Trophoblast cell (in vitro differentiated cells and primary cell): ENCODE data around the gene CCDC27. TPM values are rescaled to one million over a fixed set of nuclear protein-coding genes. Genes with fewer than 3 reads are reported as not detected.
A peak's percentile ranks its signal among the peaks of the same experiment; 100 is the strongest.

ENCODE experiments used
- DNase-seq, 2 donors: peaks; one replicate each; pipeline ENCODE4 v3.0.0-alpha.2; 2016
- H2AFZ ChIP-seq: 2 replicates; pipeline ENCODE4 v1.6.1; 2013; ENCODE audit warnings: low read length, moderate library complexity, mild to moderate bottlenecking; ENCODE audit not compliant: insufficient read depth, poor library complexity
- H2AK5ac ChIP-seq: 2 replicates; pipeline ENCODE4 v1.6.1; 2013; ENCODE audit warnings: mild to moderate bottlenecking, low read length
- H2BK120ac ChIP-seq: 2 replicates; pipeline ENCODE4 v1.6.1; 2013; ENCODE audit warnings: low read length, mild to moderate bottlenecking, moderate library complexity; ENCODE audit not compliant: insufficient read depth, poor library complexity
- H2BK12ac ChIP-seq: 2 replicates; pipeline ENCODE4 v1.6.1; 2013; ENCODE audit warnings: mild to moderate bottlenecking, low read length, moderate library complexity
- H2BK5ac ChIP-seq: 2 replicates; pipeline ENCODE4 v1.6.1; 2013; ENCODE audit warnings: low read length, low read depth, moderate library complexity, mild to moderate bottlenecking; ENCODE audit not compliant: poor library complexity
- H3K14ac ChIP-seq: 2 replicates; pipeline ENCODE4 v1.6.1; 2013; ENCODE audit warnings: mild to moderate bottlenecking, low read length
- H3K18ac ChIP-seq: 2 replicates; pipeline ENCODE4 v1.6.1; 2013; ENCODE audit warnings: mild to moderate bottlenecking, low read length
- H3K23ac ChIP-seq: 2 replicates; pipeline ENCODE4 v1.6.1; 2013; ENCODE audit warnings: low read length
- H3K27ac ChIP-seq: 2 replicates; pipeline ENCODE4 v1.5.1; 2013; ENCODE audit warnings: low read depth, mild to moderate bottlenecking, inconsistent platforms, low read length, moderate library complexity
- H3K27me3 ChIP-seq: 2 replicates; pipeline ENCODE4 v1.6.1; 2013; ENCODE audit warnings: inconsistent platforms, mild to moderate bottlenecking, low read length, moderate library complexity; ENCODE audit not compliant: insufficient read depth
- H3K36me3 ChIP-seq, 2 experiments: 1 replicate in 1 of 2; 2 replicates in 1 of 2; pipeline ENCODE4 v1.6.1; 2013; ENCODE audit warnings: low read length in 2 of 2, mild to moderate bottlenecking in 2 of 2, moderate library complexity in 1 of 2; ENCODE audit not compliant: insufficient read depth in 2 of 2, control insufficient read depth in 1 of 2
- H3K4ac ChIP-seq: 2 replicates; pipeline ENCODE4 v1.6.1; 2013; ENCODE audit warnings: low read depth, mild to moderate bottlenecking, low read length, moderate library complexity
- H3K4me1 ChIP-seq, 2 experiments: 1 replicate in 1 of 2; 2 replicates in 1 of 2; pipeline ENCODE4 v1.6.1; 2013; ENCODE audit warnings: low read length in 2 of 2, mild to moderate bottlenecking in 2 of 2, moderate library complexity in 1 of 2; ENCODE audit not compliant: insufficient read depth in 2 of 2, control insufficient read depth in 1 of 2
- H3K4me2 ChIP-seq: 2 replicates; pipeline ENCODE4 v1.6.1; 2013; ENCODE audit warnings: inconsistent platforms, mild to moderate bottlenecking, low read length, moderate library complexity
- H3K4me3 ChIP-seq: 2 replicates; pipeline ENCODE4 v1.5.1; 2013; ENCODE audit warnings: mild to moderate bottlenecking, low read depth, low read length, inconsistent platforms
- H3K79me1 ChIP-seq: one replicate; pipeline ENCODE4 v1.6.1; 2013; ENCODE audit warnings: low read length
- H3K79me2 ChIP-seq: 2 replicates; pipeline ENCODE4 v1.6.1; 2013; ENCODE audit warnings: low read length, mild to moderate bottlenecking; ENCODE audit not compliant: control insufficient read depth, insufficient read depth, poor library complexity
- H3K9ac ChIP-seq: 2 replicates; pipeline ENCODE4 v1.6.1; 2013; ENCODE audit warnings: mild to moderate bottlenecking, low read length
- H3K9me3 ChIP-seq: 2 replicates; pipeline ENCODE4 v1.6.1; 2013; ENCODE audit warnings: low read depth, mild to moderate bottlenecking, control low read depth, inconsistent platforms, low read length; ENCODE audit not compliant: insufficient read depth
- H4K12ac ChIP-seq: 2 replicates; pipeline ENCODE4 v1.6.1; 2013; ENCODE audit warnings: low read depth, mild to moderate bottlenecking, low read length, moderate library complexity
- H4K8ac ChIP-seq: 2 replicates; pipeline ENCODE4 v1.6.1; 2013; ENCODE audit warnings: low read depth, mild to moderate bottlenecking, low read length, moderate library complexity
- H4K91ac ChIP-seq: one replicate; pipeline ENCODE4 v1.6.1; 2013; ENCODE audit warnings: low read depth, mild to moderate bottlenecking, low read length, moderate library complexity
- WGBS: extraction: QIAGEN DNeasy Blood & Tissue Kit; methylation state at CpG from one replicate; pipeline ENCODE4 v1.1.7; 2013; ENCODE audit warnings: missing lambda C conversion rate; ENCODE audit not compliant: insufficient read length, insufficient coverage; ENCODE audit errors: extremely low coverage; 5-methylcytosine and 5-hydroxymethylcytosine counted together
- polyA plus RNA-seq: library from polyadenylated mRNA; stranded (reverse); fragments of 200-250 nt; gene quantifications from 2 replicates; pipeline ENCODE4 v1.2.3, GENCODE V29; 2013

The CCDC27 gene
- polyA plus RNA-seq, result not detected in 2 replicates

DNA sequence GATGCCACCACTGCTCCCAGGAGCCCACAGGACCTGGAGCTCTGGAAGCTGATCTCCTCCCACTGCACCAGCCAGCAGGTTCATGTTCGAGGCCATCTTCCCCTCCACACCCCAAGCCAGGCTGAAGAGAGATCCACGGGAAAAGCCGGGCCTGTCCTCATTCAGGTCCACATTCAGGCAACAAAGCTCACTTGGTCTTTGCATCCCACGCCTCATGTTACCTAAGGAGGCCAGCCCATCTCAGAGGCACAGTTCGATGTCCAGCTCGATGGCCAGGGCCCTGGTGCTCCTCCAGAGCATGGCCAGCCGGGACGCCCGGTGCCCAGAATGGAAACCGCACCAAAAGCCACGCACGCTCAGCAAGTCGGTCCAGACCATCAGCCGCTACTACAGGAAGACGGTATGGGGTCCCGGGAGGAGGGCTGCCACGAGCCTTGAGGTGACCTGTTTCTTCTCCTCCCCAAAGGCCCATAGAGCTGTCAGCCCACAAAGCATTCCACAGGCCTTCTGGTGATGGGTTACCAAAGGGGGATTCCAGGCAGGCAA lies at the start of gene CCDC27:
Gene CCDC27, plus strand, starts transcription at position 51 of the 546 bp plus-strand sequence. Its CDS starts 32 bp downstream, at position 83.
- no peak within 1 kb of the TSS for H2BK12ac ChIP-seq
- no peak within 1 kb of the TSS for H3K14ac ChIP-seq
- H3K4me2 ChIP-seq, result no peak within 1 kb of the TSS
- H3K9me3 ChIP-seq, result peaks cover 8% of the 10 kb centered on the region
- no peak within 1 kb of the TSS for H2BK5ac ChIP-seq
- no peak within 1 kb of the TSS for H2BK120ac ChIP-seq
- no peaks in the 10 kb centered on the region for H3K36me3 ChIP-seq
- DNase-seq, result no peak
- no peak within 1 kb of the TSS for H3K4ac ChIP-seq
- no peak within 1 kb of the TSS for H3K4me3 ChIP-seq
- no peak within 1 kb of the TSS for H2AK5ac ChIP-seq
- no CpG with 5 or more reads among the region's 17 CpGs for WGBS
- H3K79me2 ChIP-seq, result no peaks in the 10 kb centered on the region
- H4K91ac ChIP-seq, result no peak within 1 kb of the TSS
- H3K18ac ChIP-seq, result no peak within 1 kb of the TSS
- H4K8ac ChIP-seq, result no peak within 1 kb of the TSS
- H3K23ac ChIP-seq, result no peak within 1 kb of the TSS
- no peak within 1 kb of the TSS for H3K9ac ChIP-seq
- H3K27ac ChIP-seq, result no peak within 1 kb of the TSS
- H3K4me1 ChIP-seq, result no peaks in the 10 kb centered on the region
- no peaks in the 10 kb centered on the region for H3K27me3 ChIP-seq
- no peaks in the 10 kb centered on the region for H3K79me1 ChIP-seq
- H4K12ac ChIP-seq, result no peak within 1 kb of the TSS
- H2AFZ ChIP-seq, result no peak within 1 kb of the TSS

DNA sequence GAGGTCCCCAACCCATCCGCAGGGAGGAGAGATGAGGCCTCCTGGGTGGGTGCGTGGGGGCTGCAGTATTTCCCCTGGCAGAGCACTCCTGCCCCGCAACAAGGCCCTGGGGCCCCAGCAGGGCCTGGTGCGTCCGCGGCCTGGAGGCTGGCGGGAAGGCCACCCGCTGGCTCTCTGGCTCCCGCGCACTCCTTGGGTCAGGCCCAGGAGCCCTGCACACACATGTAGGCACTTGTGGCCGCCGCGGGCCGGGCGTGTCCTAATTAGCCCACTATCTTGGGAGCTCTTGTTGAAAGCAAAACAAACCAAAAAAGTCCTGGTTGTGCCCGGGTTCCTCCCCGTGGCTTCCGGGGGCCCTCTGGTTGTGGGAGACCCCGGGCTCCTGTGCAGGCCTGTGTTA lies 49.7 kb upstream of the CCDC27 start:
- Histone ChIP-seq H3K79me2 (no peaks in the 10 kb centered on the region), H3K27ac (no peak overlapping the region), H3K23ac (no peak overlapping the region), H3K18ac (no peak overlapping the region), H2BK12ac (no peak overlapping the region), H3K4me3 (no peak overlapping the region), H3K4ac (no peak overlapping the region), H2AK5ac (no peak overlapping the region), H3K36me3 (no peaks in the 10 kb centered on the region), H3K27me3 (no peaks in the 10 kb centered on the region), H3K4me2 (no peak overlapping the region), H3K9me3 (no peaks in the 10 kb centered on the region), H3K79me1 (no peaks in the 10 kb centered on the region), H4K91ac (no peak overlapping the region), H4K12ac (no peak overlapping the region), H2BK5ac (no peak overlapping the region), H3K9ac (no peak overlapping the region), H2AFZ (no peak overlapping the region), H2BK120ac (no peak overlapping the region), H3K4me1 (peaks cover 6% of the 10 kb centered on the region in 2 experiments), H4K8ac (no peak overlapping the region), H3K14ac (no peak overlapping the region)
- no CpG with 5 or more reads among the region's 19 CpGs for WGBS
- DNase-seq, result no peak

DNA sequence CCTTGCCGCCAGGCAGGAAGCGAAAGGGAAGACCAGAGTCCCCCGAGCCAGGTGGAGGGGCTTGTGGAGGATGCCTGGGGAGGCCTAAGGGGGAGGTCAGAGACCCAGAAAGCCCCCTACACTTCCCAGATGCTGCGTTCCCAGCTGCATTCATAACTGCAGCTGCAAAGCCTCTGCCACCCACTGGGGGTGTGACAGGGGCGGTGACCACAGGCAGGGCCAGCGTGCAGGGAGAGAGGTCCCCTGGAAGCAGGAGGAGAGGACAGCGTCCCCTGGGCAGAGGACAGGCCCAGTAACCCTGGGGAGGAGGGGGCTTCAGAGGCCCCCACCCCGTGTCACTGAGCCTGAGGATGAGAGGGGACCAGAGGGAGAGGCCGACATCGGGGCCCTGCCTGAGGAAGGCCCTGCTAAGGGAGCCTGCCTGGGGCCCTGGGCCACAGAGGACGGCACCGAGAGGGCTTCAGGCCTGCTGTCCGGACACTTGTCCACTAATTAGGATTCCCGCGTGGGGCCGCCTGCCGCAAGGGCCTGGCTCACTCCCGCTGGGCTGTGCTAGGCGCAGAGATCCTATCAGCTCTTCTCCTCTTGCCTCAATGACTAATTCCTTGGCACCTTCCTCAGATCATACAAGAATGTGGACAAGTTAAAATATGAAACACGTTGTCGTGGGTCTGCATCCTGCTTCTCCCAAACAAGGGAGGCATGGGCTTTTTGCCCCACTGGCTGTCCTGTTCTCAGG lies 49.1 kb upstream of the CCDC27 start:
- no peak overlapping the region for H3K4me2 ChIP-seq
- no peak overlapping the region for H3K4me3 ChIP-seq
- DNase-seq, result peak; percentile 65 to 82
- no CpG with 5 or more reads among the region's 21 CpGs for WGBS
- H2BK120ac ChIP-seq, result no peak overlapping the region
- H2BK12ac ChIP-seq, result no peak overlapping the region
- H3K27me3 ChIP-seq, result no peaks in the 10 kb centered on the region
- H3K79me2 ChIP-seq, result no peaks in the 10 kb centered on the region
- H3K18ac ChIP-seq, result no peak overlapping the region
- no peak overlapping the region for H3K23ac ChIP-seq
- no peak overlapping the region for H4K8ac ChIP-seq
- no peaks in the 10 kb centered on the region for H3K9me3 ChIP-seq
- no peak overlapping the region for H2BK5ac ChIP-seq
- no peak overlapping the region for H3K9ac ChIP-seq
- peaks cover 2% of the 10 kb centered on the region for H3K79me1 ChIP-seq
- no peak overlapping the region for H2AK5ac ChIP-seq
- no peak overlapping the region for H3K14ac ChIP-seq
- H4K91ac ChIP-seq, result no peak overlapping the region
- H3K27ac ChIP-seq, result no peak overlapping the region
- no peaks in the 10 kb centered on the region for H3K36me3 ChIP-seq
- H2AFZ ChIP-seq, result no peak overlapping the region
- H3K4me1 ChIP-seq, result peaks cover 12 to 13% of the 10 kb centered on the region in 2 experiments
- no peak overlapping the region for H3K4ac ChIP-seq
- no peak overlapping the region for H4K12ac ChIP-seq

DNA sequence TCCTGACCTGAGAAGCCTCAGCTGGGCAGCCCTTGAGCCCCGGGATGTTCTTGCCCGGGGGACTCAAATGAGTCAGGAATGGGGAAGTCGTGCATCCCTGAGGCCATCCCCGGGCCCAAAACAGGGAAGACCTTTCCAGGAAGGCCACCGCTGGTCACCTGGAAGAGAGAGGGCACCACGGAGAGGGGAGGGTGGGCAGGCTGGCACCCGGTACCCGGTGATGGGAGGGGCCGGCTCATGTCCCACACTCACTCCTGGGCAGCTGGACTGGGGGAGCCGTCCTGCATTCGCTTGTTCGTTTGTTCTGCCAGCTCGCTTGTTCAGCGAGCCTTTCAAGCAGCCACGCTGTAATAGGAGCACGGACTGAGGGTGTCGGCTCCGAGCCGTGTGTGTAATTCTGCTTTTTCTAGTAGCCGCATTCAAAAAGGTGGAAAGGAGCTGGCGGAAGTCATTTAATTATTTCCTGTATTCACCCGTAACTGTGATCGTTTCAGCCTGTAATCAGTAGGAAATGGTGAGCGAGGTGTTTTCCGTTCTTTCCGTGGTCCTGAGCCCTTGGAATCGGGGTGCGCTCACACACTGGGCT lies 48.4 kb upstream of the CCDC27 start:
- Histone ChIP-seq H3K14ac (no peak overlapping the region), H3K18ac (no peak overlapping the region), H3K4me3 (no peak overlapping the region), H3K36me3 (no peaks in the 10 kb centered on the region), H3K79me1 (peaks cover 7% of the 10 kb centered on the region), H4K91ac (no peak overlapping the region), H2AFZ (no peak overlapping the region), H3K4ac (no peak overlapping the region), H2BK5ac (no peak overlapping the region), H2BK120ac (no peak overlapping the region), H3K9ac (no peak overlapping the region), H3K27me3 (no peaks in the 10 kb centered on the region), H2AK5ac (no peak overlapping the region), H4K8ac (no peak overlapping the region), H3K9me3 (no peaks in the 10 kb centered on the region), H2BK12ac (no peak overlapping the region), H3K27ac (no peak overlapping the region), H3K4me1 (peaks cover 18 to 19% of the 10 kb centered on the region in 2 experiments), H3K79me2 (no peaks in the 10 kb centered on the region), H4K12ac (no peak overlapping the region), H3K23ac (no peak overlapping the region), H3K4me2 (no peak overlapping the region)
- WGBS, result no CpG with 5 or more reads among the region's 28 CpGs
- DNase-seq, result peak; percentile 35 to 69
